C1 segment of cervical spinal cord (tissue), 14 donors: Measurements from ENCODE around the gene GYPA.
"Not testable (repeated sequence)": the region's sequence is repeated elsewhere in the genome, so short reads cannot be mapped to it uniquely, and the experiment has no call there.

Experiments
- DNase-seq, 14 donors: peaks; one replicate each; lab custom pipeline; 2025; lab: John Stamatoyannopoulos, UW

GYPA gene

DNA sequence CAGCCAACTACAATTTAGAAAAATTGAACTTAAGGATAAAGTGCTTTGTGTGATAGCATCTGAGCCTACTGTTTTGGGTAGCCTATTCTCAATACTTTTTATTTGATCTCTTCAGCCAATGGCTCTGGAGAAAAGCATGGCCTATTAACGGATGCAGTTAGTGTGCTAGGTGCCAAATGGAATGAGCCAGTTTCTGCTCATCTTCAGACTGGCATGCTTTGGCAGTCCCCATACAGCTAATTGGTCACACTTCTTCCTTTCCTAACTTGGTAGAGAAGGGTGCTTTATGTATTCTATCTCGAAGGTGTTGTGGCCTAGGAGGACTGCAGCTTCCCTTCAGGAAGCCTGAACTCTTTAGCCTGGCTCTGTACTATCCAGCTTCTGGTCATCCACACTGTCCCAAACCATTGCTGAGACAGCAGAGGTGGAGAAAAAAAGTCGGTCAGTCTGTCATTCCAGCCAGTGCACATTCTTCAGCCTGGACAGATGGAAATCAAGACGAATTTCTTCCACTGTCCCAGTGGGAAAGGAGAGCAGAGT, 11.1 kb downstream of the GYPA start:
- DNase-seq = not testable (repeated sequence)

- not testable (repeated sequence) for DNase-seq
These were observed 11.7 kb downstream of the GYPA start for GRCh38 chr4:144128709-144129320.

- DNase-seq = not testable (repeated sequence)
These were observed 15.4 kb downstream of the GYPA start for GRCh38 chr4:144125109-144125508.

- not testable (repeated sequence) for DNase-seq
These were observed 16.4 kb downstream of the GYPA start for GRCh38 chr4:144123982-144124635.

DNA sequence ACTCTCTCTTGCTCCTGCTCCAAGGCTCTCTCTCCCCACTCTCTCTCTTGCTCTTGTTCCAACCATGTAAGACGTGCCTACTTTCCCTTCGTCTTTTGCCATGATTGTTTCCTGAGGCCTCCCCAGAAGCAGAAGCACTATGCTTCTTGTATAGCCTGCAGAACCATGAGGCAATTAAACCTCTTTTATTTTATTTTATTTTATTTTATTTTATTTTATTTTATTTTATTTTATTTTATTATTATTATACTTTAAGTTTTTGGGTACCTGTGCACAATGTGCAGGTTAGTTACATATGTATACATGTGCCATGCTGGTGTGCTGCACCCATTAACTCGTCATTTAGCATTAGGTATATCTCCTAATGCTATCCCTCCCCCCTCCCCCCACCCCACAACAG, 17.2 kb downstream of the GYPA start:
- DNase-seq = not testable (repeated sequence)

- not testable (repeated sequence) for DNase-seq
These were observed 20.8 kb downstream of the GYPA start for GRCh38 chr4:144119752-144120151.

DNA sequence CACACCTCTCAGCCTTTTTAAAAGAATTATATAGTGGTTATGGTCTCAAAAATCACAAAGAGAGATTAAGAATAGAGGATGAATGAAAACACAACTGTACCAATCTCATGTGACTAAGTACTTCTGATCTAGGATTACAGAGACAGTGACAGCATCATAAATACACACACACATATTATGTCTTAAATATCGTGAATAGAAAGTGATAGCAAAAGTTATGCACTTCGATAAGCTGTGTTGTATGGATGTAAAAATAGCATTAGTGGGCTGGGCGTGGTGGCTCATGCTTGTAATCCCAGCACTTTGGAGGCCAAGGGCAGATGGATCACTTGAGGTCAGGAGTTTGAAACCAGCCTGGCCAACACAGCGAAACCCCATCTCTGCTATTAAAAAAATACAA, 25.0 kb downstream of the GYPA start:
- no peak for DNase-seq

- no peak for DNase-seq
These were observed 27.0 kb downstream of the GYPA start for GRCh38 chr4:144113546-144113945.

DNA sequence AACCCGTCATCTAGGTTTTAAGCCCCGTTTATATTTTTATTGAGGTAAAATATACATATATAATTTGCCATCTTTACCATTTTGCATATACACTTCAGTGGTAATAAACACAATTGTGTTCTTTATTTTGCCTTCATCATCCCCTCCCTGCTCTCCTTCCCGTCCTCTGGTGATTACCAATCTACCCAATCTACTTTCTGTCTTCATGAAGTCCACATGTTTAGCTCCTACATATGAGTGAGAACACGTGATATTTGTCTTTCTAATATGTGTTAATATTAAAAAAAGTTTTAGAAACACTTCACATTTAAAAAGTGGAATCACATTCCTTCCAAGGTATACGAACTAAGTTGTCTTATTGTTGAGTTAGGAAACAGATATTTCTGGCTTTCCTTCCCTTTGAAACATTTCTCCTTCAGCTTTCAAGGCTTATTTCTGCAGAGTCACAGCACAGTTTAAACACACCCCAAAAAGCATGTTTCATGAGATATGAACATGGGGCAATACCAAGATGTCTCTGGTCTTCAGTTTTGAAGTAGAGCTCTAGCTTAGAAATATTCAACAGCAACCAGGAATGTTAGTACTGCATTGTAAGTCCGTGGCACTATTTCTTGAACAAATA, 35.9 kb downstream of the GYPA start:
- no peak for DNase-seq

- DNase-seq = not testable (repeated sequence)
These were observed 42.7 kb downstream of the GYPA start for GRCh38 chr4:144097776-144098175.

DNA sequence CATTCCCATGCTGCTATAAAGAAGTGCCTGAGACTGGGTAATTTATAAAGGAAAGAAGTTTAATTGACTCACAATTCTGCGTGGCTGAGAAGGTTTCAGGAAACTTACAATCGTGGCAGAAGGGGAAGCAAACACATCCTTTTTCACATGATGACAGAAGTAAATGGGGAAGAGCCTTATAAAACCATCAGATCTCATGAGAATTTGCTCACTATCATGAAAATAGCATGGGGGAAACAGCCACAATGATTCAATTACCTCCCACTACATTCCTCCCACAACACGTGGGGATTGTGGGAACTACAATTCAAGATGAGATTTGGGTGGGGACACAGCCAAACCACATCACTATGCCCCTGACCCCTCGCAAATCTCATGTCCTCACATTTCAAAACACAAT, 46.5 kb downstream of the GYPA start:
- not testable (repeated sequence) for DNase-seq

DNA sequence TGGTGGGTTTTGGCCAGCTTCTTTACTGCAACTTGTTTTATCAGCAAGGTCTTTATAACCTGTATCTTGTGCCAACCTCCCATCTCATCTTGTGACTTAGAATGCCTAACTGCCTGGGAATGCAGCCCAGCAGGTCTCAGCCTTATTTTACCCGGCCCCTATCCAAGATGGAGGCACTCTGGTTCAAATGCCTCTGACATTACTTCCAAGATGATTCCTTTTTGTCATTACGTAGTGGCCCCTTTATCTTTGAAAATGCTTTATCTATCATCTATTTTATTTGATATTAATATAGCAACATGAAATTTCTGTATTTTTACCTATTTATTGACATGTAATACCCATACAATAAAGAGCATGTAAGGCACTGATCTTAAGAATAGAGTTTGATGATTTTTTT, 49.3 kb downstream of the GYPA start:
- not testable (repeated sequence) for DNase-seq

- DNase-seq = no peak
These were observed 49.8 kb downstream of the GYPA start for GRCh38 chr4:144090744-144091143.

DNA sequence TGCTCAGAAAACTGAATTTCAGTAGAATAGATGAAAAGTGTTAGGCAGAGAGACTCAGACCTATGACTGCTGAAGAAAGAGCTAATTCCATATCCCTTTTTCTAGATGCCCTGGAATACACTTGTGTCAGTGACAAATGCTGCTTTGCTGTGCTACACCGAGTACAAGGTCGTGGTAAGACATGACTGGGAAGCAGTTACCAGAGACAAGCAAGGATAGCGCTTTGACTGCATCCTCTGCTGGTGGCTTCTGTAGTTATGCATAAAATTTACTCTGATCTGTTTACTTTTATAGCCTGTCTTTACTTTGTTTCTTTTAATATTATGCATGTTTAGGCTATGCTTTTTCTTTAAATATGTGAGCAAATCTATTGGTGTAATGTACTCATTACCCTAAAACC, 58.5 kb downstream of the GYPA start:
- not testable (repeated sequence) for DNase-seq

GRCh38 chr4:144080135-144080534, 60.4 kb downstream of the GYPA start:
- DNase-seq = not testable (repeated sequence)

DNA sequence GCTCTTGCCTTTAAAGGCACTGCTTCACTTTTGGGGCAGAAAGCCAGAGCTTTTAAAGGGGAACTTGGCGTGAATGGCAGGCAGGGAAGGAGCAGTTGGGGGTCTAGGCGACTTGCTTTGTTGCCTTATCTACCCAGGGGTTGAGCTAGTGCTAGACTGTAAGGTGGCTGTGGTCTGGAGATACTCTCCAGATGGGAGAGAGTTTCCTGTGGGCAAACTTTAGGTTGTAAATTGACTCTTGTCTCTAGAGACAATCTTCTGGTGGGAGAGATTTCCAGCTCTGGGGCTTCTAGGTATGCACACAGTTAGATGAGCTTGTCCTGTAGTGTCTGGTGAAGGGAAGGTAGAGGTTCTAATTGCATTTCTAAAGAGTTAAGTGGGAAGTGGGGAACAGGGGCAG, 61.8 kb downstream of the GYPA start:
- not testable (repeated sequence) for DNase-seq

DNA sequence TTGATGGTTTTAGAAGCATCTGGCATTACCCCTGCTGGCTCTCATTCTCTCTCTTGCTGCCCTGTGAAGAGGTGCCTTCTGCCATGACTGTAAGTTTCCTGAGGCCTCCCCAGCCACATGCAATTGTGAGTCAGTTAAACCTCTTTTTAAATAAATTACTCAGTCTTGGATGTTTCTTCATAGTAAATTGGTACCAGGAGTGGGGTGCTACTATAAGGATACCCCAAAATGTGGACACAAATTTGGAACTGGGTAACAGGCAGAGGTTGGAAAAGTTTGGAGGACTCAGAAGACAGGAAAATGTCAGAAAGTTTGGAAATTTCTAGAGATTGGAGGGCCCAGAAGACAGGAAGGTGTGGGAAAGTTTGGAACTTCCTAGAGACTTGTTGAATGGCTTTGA, 79.0 kb downstream of the GYPA start:
- DNase-seq = not testable (repeated sequence)

DNA sequence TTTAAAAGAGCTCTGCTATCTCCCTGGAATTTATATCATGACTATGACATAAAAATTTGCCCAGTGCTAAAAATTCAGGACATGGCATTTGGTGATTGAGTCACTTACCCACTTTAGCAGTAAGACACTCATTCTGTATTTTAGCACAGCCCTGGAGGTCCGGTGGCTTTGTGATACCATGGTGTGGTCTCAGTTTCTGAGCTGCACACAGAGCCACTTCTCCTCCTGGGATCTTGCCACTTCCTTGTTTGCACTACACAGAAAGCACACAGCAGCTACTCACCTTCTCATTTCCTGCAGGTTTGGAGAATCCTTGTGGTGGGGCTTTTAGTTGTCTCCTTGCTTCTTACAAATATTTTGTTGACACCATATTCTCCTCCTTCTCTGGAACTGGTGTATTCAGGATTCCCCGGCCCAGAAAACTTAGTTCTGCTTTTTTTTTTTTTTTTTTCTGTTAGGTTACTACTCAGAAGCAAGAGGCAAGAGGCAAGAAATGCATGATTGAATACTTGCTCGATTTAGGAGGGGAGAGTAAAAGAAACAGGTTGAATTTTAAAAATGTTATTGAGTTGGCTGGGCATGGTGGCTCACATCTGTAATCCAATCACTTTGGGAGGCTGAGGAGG, 80.2 kb downstream of the GYPA start:
- DNase-seq = not testable (repeated sequence)
